ENCODE data around the gene PLA2G3. TPM values are rescaled to one million over a fixed set of nuclear protein-coding genes. Genes with fewer than 3 reads are reported as not detected.
"Not testable (repeated sequence)": the region's sequence is repeated elsewhere in the genome, so short reads cannot be mapped to it uniquely, and the experiment has no call there.

PLA2G3 gene
- total RNA-seq, 2 donors from 2014 or later, result not detected

DNA sequence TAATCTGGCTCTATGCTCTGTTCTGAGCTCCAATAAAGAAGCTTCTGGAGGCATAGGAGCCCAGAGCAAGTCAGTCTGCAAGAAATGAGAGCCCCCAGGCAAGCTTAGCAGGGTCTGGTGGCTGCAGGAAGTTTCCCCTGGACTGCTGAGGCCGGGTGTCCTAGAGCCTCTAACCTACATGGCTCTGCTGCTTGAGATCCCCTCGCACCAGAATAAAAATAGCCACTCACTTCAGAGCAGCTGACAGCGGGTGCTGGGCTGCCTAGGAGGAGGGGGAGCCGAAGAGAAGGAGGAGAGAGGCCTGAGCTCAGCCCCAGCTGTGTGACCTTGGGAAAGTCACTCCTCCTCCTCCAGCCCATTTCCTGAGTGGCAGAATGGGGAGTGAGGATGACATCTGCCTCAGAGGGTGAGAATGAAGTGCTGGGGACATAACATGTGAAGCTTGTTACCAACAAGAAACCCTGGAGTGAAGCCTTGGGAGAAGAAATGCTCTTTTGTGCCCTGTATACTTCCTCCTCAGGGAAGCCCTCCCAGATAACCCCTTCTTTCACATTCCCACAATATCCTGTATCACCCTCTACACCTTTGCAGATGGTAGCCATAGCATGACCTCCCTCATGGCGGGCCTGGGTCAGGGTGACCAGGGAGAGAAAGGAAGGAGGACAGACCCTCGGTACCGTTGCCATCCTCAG is 21.1 kb downstream of the PLA2G3 start:
- H3K27ac ChIP-seq, result peak overlapping the region; percentile 86 to 95
- H3K36me3 ChIP-seq, result no peaks in the 10 kb centered on the region
- no peak overlapping the region for H3K4me3 ChIP-seq
- no peak for DNase-seq (ENCODE audit: low spot score)
- no peaks in the 10 kb centered on the region for H3K9me3 ChIP-seq
- peaks cover 0 to 51% of the 10 kb centered on the region in 2 donors for H3K4me1 ChIP-seq
- TF ChIP-seq, protein P1, sequence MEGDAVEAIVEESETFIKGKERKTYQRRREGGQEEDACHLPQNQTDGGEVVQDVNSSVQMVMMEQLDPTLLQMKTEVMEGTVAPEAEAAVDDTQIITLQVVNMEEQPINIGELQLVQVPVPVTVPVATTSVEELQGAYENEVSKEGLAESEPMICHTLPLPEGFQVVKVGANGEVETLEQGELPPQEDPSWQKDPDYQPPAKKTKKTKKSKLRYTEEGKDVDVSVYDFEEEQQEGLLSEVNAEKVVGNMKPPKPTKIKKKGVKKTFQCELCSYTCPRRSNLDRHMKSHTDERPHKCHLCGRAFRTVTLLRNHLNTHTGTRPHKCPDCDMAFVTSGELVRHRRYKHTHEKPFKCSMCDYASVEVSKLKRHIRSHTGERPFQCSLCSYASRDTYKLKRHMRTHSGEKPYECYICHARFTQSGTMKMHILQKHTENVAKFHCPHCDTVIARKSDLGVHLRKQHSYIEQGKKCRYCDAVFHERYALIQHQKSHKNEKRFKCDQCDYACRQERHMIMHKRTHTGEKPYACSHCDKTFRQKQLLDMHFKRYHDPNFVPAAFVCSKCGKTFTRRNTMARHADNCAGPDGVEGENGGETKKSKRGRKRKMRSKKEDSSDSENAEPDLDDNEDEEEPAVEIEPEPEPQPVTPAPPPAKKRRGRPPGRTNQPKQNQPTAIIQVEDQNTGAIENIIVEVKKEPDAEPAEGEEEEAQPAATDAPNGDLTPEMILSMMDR (IDR thresholded peaks at IDR 0.05), result no peak
- no peaks in the 10 kb centered on the region for H3K27me3 ChIP-seq

DNA sequence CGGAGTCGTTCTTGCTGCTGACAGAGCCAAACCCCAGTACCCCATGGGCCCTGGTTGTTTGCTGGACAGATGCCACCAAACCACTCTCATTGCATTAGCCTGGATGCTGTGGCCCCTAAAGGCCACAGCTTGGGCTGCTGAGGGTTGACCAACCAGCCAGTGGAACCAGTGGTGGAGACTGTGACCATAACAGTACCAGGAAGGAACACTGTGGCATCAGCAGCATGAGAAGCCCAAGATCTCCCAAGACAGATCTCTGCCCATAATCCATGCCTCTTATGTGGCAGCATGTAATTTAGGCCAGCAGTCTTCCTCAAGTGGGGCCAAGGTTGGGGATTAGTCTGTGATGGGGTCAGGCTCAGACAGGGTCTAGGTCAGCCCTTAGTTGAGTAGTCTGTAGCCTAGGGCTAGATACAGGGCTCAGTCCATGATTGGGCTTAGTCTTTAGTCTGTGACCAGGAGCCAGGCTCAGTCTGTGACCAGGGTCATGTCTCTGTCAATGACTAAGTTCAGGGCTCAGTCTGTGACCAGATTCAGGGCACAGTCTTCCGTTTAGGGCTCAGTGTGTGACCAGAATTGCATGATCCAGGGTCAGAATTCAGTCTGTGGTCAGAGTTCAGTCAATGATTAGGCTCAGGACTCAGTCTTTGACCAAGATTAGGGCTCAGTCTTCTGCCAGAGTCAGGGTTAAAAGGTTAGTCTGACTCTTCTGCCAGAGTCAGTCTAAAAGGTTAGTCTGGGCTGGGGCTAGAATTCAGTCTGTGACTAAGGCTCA is 22.1 kb downstream of the PLA2G3 start:
- Histone ChIP-seq H3K4me1 (peaks cover 0 to 42% of the 10 kb centered on the region in 2 donors), H3K36me3 (no peaks in the 10 kb centered on the region), H3K4me3 (no peak overlapping the region), H3K27ac (peak overlapping the region; percentile 86 to 95), H3K27me3 (no peaks in the 10 kb centered on the region), H3K9me3 (no peaks in the 10 kb centered on the region)
- TF ChIP-seq, protein P1 (IDR thresholded peaks at IDR 0.05), result no peak
- no peak for DNase-seq (ENCODE audit: low spot score)

GRCh38 chr22:31112547-31113091 is 27.7 kb downstream of the PLA2G3 start:
- H3K36me3 ChIP-seq; H3K9me3 ChIP-seq; H3K27ac ChIP-seq; H3K27me3 ChIP-seq; H3K4me3 ChIP-seq; DNase-seq (ENCODE audit: low spot score); H3K4me1 ChIP-seq: not testable (repeated sequence)

GRCh38 chr22:31107894-31108218 is 32.5 kb downstream of the PLA2G3 start:
- H3K27ac ChIP-seq, result peak overlapping the region; percentile 94 to 98
- H3K9me3 ChIP-seq, result no peaks in the 10 kb centered on the region
- peak overlapping the region; percentile 32 to 68 for H3K4me3 ChIP-seq
- TF ChIP-seq, protein P1 (IDR thresholded peaks at IDR 0.05), result peak in 1 of 2 donors; percentile 34
- peaks cover 0 to 35% of the 10 kb centered on the region in 2 donors for H3K4me1 ChIP-seq
- no peaks in the 10 kb centered on the region for H3K27me3 ChIP-seq
- DNase-seq (ENCODE audit: low spot score), result no peak
- peaks cover 7% of the 10 kb centered on the region for H3K36me3 ChIP-seq

DNA sequence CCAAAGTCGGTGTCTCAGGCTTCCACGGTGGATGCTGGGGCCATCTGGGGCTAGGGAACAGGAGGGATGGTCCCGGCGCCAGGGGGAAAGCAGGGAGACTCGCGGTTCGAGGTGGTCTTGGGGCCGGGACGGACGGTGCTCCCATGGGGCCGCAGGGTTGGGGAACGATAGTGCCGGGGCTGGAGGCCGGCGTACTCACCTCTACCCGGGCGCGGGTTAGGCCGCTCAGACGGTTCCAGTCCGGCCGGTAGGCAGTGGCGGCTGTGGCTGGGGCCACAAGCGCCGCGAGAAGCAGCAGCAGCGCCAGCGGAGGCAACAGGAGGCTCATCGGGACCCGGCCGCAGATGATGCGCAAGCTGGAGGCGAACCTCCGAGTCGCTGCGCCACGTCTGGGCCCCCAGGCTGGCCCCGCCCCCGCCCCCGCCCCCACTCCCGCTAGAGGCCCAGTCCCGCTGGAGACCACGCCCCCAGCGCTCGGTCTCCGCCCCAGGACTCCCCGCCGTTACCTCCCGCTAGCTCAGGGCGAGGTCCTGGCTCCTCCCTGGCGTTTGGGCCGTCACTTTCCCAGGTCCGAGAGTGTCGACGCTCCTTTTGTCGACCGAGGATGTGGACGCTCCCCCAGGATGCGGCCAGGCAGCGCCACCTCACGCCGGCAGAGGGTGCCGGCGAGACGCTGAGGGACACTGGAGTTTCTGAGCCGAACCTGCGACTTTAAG is 33.0 kb downstream of the PLA2G3 start, which contains the start of gene SELENOM:
Gene SELENOM (minus strand): TSS at position 391 of the 716 bp plus-strand sequence. CDS start 63 bp downstream, at position 328.
- H3K4me1 ChIP-seq, result peaks cover 0 to 38% of the 10 kb centered on the region in 2 donors

More for the DNA sequence above, 33.0 kb downstream of the PLA2G3 start, which contains the start of gene SELENOM:
- Histone ChIP-seq H3K4me3 (peak within 1 kb of the TSS; percentile 68 to 83), H3K27me3 (no peaks in the 10 kb centered on the region), H3K36me3 (peaks cover 7% of the 10 kb centered on the region), H3K9me3 (no peaks in the 10 kb centered on the region), H3K27ac (peak within 1 kb of the TSS; percentile 94 to 98)
- peak; percentile 98 for DNase-seq (ENCODE audit: low spot score)
- TF ChIP-seq, protein P1 (IDR thresholded peaks at IDR 0.05), result peak; percentile 89 to 96
